ENCODE data around the gene CLN6.

CLN6 gene

DNA sequence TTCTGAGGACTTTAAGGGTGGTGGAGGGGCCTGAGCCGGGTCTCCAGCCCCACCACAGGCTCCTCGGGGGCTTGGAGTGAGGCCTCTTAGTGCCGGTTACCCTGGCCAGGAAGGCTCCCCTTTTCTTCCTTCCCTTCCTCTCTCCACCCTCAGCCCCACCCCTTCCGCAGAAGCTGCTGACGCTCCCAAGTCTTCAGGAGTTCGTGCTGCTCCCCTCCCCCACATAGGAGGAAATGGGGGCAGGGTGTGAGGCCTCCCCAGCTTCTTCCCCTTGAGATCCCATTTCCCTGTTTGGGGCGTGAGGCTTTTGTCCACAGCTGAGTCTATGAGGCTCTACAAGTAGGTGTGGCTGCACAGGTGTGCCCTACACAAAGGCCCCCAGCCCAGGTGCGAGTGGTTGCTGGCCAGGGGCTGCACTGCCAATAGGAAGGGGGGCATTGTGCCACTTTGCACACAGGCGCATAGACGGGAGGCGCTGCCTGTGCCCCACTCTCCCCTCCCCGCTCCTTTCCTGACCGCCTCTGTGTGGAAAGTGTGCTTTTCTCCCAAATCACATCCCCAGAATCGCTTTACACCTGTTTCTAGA, 23.5 kb downstream of the CLN6 start:
- no peaks in the 10 kb centered on the region for H3K27me3 ChIP-seq (ENCODE audit: insufficient read depth, low read length, poor library complexity, severe bottlenecking)
- peaks cover 9% of the 10 kb centered on the region for H4K20me1 ChIP-seq (ENCODE audit: insufficient read depth, low read length, poor library complexity, severe bottlenecking)
- TF ChIP-seq EZH2phosphoT487 (IDR thresholded peaks at IDR 0.05; ENCODE audit: borderline replicate concordance): no peak
- TF ChIP-seq, protein P1, sequence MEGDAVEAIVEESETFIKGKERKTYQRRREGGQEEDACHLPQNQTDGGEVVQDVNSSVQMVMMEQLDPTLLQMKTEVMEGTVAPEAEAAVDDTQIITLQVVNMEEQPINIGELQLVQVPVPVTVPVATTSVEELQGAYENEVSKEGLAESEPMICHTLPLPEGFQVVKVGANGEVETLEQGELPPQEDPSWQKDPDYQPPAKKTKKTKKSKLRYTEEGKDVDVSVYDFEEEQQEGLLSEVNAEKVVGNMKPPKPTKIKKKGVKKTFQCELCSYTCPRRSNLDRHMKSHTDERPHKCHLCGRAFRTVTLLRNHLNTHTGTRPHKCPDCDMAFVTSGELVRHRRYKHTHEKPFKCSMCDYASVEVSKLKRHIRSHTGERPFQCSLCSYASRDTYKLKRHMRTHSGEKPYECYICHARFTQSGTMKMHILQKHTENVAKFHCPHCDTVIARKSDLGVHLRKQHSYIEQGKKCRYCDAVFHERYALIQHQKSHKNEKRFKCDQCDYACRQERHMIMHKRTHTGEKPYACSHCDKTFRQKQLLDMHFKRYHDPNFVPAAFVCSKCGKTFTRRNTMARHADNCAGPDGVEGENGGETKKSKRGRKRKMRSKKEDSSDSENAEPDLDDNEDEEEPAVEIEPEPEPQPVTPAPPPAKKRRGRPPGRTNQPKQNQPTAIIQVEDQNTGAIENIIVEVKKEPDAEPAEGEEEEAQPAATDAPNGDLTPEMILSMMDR (conservative IDR thresholded peaks at IDR 0.05; ENCODE audit: low read length): no peak
- no peaks in the 10 kb centered on the region; the same call in 1 of the 2 replicates for H3K79me2 ChIP-seq (ENCODE audit: insufficient read depth, low read length)
- no peaks in the 10 kb centered on the region for H3F3A ChIP-seq (ENCODE audit: low read depth)
- H3K9ac ChIP-seq (ENCODE audit: low read depth, low read length, poor library complexity, severe bottlenecking): no peak overlapping the region
- H3K9me3 ChIP-seq (ENCODE audit: insufficient read depth, low read depth, low read length): no peaks in the 10 kb centered on the region
- no peak overlapping the region for H3K4me2 ChIP-seq (ENCODE audit: low read depth, low read length, poor library complexity, severe bottlenecking)
- H3K4me1 ChIP-seq (ENCODE audit: insufficient read depth, low read length, poor library complexity, severe bottlenecking): no peaks in the 10 kb centered on the region
- no peak overlapping the region for H3K4me3 ChIP-seq (ENCODE audit: low read length, poor library complexity, severe bottlenecking)
- H3K36me3 ChIP-seq (ENCODE audit: insufficient read depth, low read length): peaks cover 25% of the 10 kb centered on the region; the same call in 1 of the 2 replicates
- H3K9me2 ChIP-seq (replicated peaks; ENCODE audit: low read depth, low read length): no peaks in the 10 kb centered on the region
- H2AFZ ChIP-seq (ENCODE audit: low read length): no peak overlapping the region

DNA sequence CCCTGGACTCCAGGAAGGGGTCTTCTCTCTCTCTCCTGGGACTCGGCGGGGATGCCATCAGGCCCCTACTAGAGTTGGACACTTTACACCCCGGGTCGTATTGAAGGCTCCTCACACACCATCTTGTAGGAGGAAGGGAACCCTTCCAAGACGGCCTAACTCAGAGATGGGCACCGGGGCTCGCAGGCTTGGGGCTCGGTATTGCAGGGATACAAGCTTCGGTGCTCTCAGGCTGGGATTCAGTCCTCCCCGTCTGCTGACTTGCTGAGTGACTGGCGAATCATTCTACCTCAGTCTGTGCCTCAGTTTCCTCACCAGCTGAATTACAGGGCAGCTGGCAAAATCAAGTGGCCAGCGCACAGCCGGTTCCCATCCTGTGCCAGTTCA, 24.0 kb downstream of the CLN6 start:
- TF ChIP-seq EZH2phosphoT487 (IDR thresholded peaks at IDR 0.05; ENCODE audit: borderline replicate concordance): no peak
- TF ChIP-seq, protein P1 (conservative IDR thresholded peaks at IDR 0.05; ENCODE audit: low read length): no peak
- Histone ChIP-seq H3K4me1 (ENCODE audit: insufficient read depth, low read length, poor library complexity, severe bottlenecking) (no peaks in the 10 kb centered on the region), H2AFZ (ENCODE audit: low read length) (no peak overlapping the region), H3K4me3 (ENCODE audit: low read length, poor library complexity, severe bottlenecking) (no peak overlapping the region), H3K36me3 (ENCODE audit: insufficient read depth, low read length) (peaks cover 25% of the 10 kb centered on the region; the same call in 1 of the 2 replicates), H4K20me1 (ENCODE audit: insufficient read depth, low read length, poor library complexity, severe bottlenecking) (peaks cover 4% of the 10 kb centered on the region), H3K79me2 (ENCODE audit: insufficient read depth, low read length) (no peaks in the 10 kb centered on the region; the same call in 1 of the 2 replicates), H3K4me2 (ENCODE audit: low read depth, low read length, poor library complexity, severe bottlenecking) (no peak overlapping the region), H3F3A (ENCODE audit: low read depth) (no peaks in the 10 kb centered on the region), H3K9me3 (ENCODE audit: insufficient read depth, low read depth, low read length) (no peaks in the 10 kb centered on the region), H3K9me2 (replicated peaks; ENCODE audit: low read depth, low read length) (no peaks in the 10 kb centered on the region), H3K9ac (ENCODE audit: low read depth, low read length, poor library complexity, severe bottlenecking) (no peak overlapping the region), H3K27me3 (ENCODE audit: insufficient read depth, low read length, poor library complexity, severe bottlenecking) (no peaks in the 10 kb centered on the region)

DNA sequence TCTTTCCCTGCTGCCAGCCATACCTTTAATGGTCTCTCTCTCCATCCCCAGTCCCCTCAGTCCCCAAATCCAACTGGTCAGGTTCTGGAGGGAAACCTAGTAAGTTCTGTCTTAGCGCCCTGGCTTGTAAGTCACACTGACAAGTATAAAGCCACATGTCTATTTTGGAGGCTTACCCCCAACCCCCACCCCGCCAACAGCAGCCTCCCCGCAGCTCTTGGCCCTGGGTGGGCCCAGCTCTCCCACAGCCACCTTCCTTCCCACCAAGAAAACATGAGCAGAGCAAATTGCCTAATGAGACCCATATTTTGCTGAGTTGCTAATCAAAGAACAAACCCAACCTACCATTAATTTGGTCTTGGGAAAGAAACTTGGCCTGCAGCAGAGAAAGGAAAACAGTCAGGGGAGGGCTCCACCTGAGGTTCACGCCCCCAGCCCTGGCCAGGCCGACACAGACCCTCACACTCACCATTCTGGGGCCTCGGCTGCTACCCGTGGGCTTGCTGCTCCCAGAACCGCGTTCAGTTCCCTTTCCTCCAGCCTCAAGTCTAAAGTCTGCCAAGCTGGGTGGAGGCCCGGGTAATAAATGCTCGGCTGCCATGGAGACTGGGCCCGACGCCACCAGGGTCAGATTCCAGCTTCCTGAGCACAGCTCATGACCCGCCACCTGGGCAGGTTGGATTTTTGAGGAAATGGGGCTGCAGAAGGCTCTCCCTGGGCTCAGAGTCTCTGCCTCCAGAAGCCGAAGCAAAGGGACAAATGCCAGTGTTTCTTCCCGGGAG, 24.6 kb downstream of the CLN6 start, which contains the start of gene CALML4:
CALML4 (minus strand) TSS at position 557 of the 782 bp plus-strand sequence; CDS start at position 472, 85 bp downstream.
- Histone ChIP-seq H4K20me1 (ENCODE audit: insufficient read depth, low read length, poor library complexity, severe bottlenecking) (no peaks in the 10 kb centered on the region), H3K4me3 (ENCODE audit: low read length, poor library complexity, severe bottlenecking) (no peak within 1 kb of the TSS), H3K27me3 (ENCODE audit: insufficient read depth, low read length, poor library complexity, severe bottlenecking) (no peaks in the 10 kb centered on the region), H2AFZ (ENCODE audit: low read length) (no peak within 1 kb of the TSS), H3K9me2 (replicated peaks; ENCODE audit: low read depth, low read length) (no peaks in the 10 kb centered on the region), H3K9ac (ENCODE audit: low read depth, low read length, poor library complexity, severe bottlenecking) (no peak within 1 kb of the TSS), H3K79me2 (ENCODE audit: insufficient read depth, low read length) (no peaks in the 10 kb centered on the region; the same call in 1 of the 2 replicates), H3K9me3 (ENCODE audit: insufficient read depth, low read depth, low read length) (no peaks in the 10 kb centered on the region), H3K4me1 (ENCODE audit: insufficient read depth, low read length, poor library complexity, severe bottlenecking) (no peaks in the 10 kb centered on the region), H3K4me2 (ENCODE audit: low read depth, low read length, poor library complexity, severe bottlenecking) (no peak within 1 kb of the TSS), H3F3A (ENCODE audit: low read depth) (no peaks in the 10 kb centered on the region), H3K36me3 (ENCODE audit: insufficient read depth, low read length) (peaks cover 25% of the 10 kb centered on the region; the same call in 1 of the 2 replicates)
- TF ChIP-seq EZH2phosphoT487 (IDR thresholded peaks at IDR 0.05; ENCODE audit: borderline replicate concordance): no peak
- TF ChIP-seq, protein P1 (conservative IDR thresholded peaks at IDR 0.05; ENCODE audit: low read length): no peak
